ENCODE measurements around the gene PTPRM. TPM values are rescaled to one million over a fixed set of nuclear protein-coding genes. Genes with fewer than 3 reads are reported as not detected.

PTPRM gene
- total RNA-seq, 1 experiment from 2014 or later: 11.1 TPM

GRCh38 chr18:8163286-8163959, 596.3 kb downstream of the PTPRM start (continued):
- no peak for TF ChIP-seq MYBL2 (CRISPR knock-in tag; IDR thresholded peaks at IDR 0.05)
- no peak for TF ChIP-seq NR1H2 (CRISPR knock-in tag; IDR thresholded peaks at IDR 0.05)
- TF ChIP-seq GRHL2 (CRISPR knock-in tag; IDR thresholded peaks at IDR 0.05; ENCODE audit: insufficient replicate concordance, severe bottlenecking): no peak
- no peak for TF ChIP-seq AR (CRISPR knock-in tag; IDR thresholded peaks at IDR 0.05)
- no peak for TF ChIP-seq IRF1 (CRISPR knock-in tag; IDR thresholded peaks at IDR 0.05)
- TF ChIP-seq ATF1 (CRISPR knock-in tag; IDR thresholded peaks at IDR 0.05): no peak
- TF ChIP-seq, protein P1, sequence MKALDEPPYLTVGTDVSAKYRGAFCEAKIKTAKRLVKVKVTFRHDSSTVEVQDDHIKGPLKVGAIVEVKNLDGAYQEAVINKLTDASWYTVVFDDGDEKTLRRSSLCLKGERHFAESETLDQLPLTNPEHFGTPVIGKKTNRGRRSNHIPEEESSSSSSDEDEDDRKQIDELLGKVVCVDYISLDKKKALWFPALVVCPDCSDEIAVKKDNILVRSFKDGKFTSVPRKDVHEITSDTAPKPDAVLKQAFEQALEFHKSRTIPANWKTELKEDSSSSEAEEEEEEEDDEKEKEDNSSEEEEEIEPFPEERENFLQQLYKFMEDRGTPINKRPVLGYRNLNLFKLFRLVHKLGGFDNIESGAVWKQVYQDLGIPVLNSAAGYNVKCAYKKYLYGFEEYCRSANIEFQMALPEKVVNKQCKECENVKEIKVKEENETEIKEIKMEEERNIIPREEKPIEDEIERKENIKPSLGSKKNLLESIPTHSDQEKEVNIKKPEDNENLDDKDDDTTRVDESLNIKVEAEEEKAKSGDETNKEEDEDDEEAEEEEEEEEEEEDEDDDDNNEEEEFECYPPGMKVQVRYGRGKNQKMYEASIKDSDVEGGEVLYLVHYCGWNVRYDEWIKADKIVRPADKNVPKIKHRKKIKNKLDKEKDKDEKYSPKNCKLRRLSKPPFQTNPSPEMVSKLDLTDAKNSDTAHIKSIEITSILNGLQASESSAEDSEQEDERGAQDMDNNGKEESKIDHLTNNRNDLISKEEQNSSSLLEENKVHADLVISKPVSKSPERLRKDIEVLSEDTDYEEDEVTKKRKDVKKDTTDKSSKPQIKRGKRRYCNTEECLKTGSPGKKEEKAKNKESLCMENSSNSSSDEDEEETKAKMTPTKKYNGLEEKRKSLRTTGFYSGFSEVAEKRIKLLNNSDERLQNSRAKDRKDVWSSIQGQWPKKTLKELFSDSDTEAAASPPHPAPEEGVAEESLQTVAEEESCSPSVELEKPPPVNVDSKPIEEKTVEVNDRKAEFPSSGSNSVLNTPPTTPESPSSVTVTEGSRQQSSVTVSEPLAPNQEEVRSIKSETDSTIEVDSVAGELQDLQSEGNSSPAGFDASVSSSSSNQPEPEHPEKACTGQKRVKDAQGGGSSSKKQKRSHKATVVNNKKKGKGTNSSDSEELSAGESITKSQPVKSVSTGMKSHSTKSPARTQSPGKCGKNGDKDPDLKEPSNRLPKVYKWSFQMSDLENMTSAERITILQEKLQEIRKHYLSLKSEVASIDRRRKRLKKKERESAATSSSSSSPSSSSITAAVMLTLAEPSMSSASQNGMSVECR (CRISPR knock-in tag; IDR thresholded peaks at IDR 0.05; ENCODE audit: borderline replicate concordance): no peak
- TF ChIP-seq RORB (CRISPR knock-in tag; IDR thresholded peaks at IDR 0.05): no peak
- no peak for TF ChIP-seq ZNF671 (CRISPR knock-in tag; IDR thresholded peaks at IDR 0.05)
- TF ChIP-seq, protein P2, sequence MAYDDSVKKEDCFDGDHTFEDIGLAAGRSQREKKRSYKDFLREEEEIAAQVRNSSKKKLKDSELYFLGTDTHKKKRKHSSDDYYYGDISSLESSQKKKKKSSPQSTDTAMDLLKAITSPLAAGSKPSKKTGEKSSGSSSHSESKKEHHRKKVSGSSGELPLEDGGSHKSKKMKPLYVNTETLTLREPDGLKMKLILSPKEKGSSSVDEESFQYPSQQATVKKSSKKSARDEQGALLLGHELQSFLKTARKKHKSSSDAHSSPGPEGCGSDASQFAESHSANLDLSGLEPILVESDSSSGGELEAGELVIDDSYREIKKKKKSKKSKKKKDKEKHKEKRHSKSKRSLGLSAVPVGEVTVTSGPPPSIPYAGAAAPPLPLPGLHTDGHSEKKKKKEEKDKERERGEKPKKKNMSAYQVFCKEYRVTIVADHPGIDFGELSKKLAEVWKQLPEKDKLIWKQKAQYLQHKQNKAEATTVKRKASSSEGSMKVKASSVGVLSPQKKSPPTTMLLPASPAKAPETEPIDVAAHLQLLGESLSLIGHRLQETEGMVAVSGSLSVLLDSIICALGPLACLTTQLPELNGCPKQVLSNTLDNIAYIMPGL (CRISPR knock-in tag; IDR thresholded peaks at IDR 0.05): no peak
- no peak for TF ChIP-seq FOXP1 (CRISPR knock-in tag; IDR thresholded peaks at IDR 0.05; ENCODE audit: borderline replicate concordance)

- H3K9me3 Mint-ChIP-seq: peaks cover 5% of the 10 kb centered on the region; the same call in 1 of the 2 replicates
- no peak for DNase-seq (ENCODE audit: low spot score)
- no peaks in the 10 kb centered on the region for H3K27me3 Mint-ChIP-seq (ENCODE audit: low read depth)
- no peak overlapping the region for H3K4me3 Mint-ChIP-seq
- ATAC-seq: no peak
- POLR2A ChIA-PET: interaction anchor here (0.7 kb wide), 1 partner anchor 389 kb away, joined by 4 read pairs; no protein-coding TSS in a partner anchor
- no peak overlapping the region for H3K27ac Mint-ChIP-seq
- H3K4me1 Mint-ChIP-seq: peaks cover 7% of the 10 kb centered on the region; the same call in 1 of the 2 replicates
- CTCF ChIA-PET: no interaction called here
- H3K36me3 Mint-ChIP-seq: no peaks in the 10 kb centered on the region
- TF ChIP-seq STAT6 (CRISPR knock-in tag; conservative IDR thresholded peaks at IDR 0.05; ENCODE audit: low read depth): no peak
- no peak for TF ChIP-seq FOXJ3 (CRISPR knock-in tag; IDR thresholded peaks at IDR 0.05; ENCODE audit: borderline replicate concordance)
- TF ChIP-seq, protein P1 (CRISPR knock-in tag; IDR thresholded peaks at IDR 0.05; ENCODE audit: borderline replicate concordance): no peak
- TF ChIP-seq IRF2 (CRISPR knock-in tag; IDR thresholded peaks at IDR 0.05; ENCODE audit: borderline replicate concordance, low read depth): no peak
- TF ChIP-seq PRRX2 (CRISPR knock-in tag; IDR thresholded peaks at IDR 0.05): no peak
- TF ChIP-seq E2F1 (CRISPR knock-in tag; IDR thresholded peaks at IDR 0.05): no peak
- TF ChIP-seq FOXP1 (CRISPR knock-in tag; IDR thresholded peaks at IDR 0.05; ENCODE audit: borderline replicate concordance): no peak
Measured at GRCh38 chr18:8165095-8165494, 598.0 kb downstream of the PTPRM start.
